NT2/D1 (cell line): ENCODE data around the gene WASF2.

ENCODE experiments used
- SUZ12 ChIP-seq: IDR thresholded peaks from 2 replicates; pipeline ENCODE4 v1.6.1; 2011; ENCODE audit not compliant: insufficient read length, insufficient read depth; ENCODE audit errors: extremely low read depth
- YY1 ChIP-seq: IDR thresholded peaks from 2 replicates; pipeline ENCODE4 v1.6.1; 2011; ENCODE audit not compliant: insufficient read length, insufficient read depth
- ZNF274 ChIP-seq: IDR thresholded peaks from 2 replicates; pipeline ENCODE4 v1.6.1; 2011; ENCODE audit warnings: mild to moderate bottlenecking, low read depth, low read length

DNA sequence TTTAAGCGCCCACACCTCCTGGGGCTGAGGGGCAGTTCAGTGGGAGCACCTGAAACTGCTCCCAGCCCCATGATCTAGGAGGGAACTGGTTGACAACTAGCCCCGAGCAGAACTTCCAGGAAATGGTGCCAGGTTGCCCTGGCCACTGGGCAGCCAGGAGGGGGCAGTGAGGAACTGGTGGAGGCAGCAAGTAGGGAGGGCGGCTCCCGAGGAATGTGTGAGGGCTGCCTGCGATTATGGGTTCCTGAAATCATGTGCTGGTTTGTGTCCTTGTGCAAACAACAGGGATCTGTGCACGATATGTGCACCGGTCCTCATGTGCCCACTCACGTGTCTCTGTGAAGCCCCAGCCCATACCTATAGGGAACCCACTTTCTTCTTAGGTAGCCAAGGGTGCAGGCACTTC, 87.6 kb downstream of the WASF2 start:
- no peak for TF ChIP-seq YY1
- no peak for TF ChIP-seq SUZ12
- TF ChIP-seq ZNF274 = no peak
